Measurements from ENCODE around the gene LEMD1.
"Not testable (repeated sequence)": the region's sequence is repeated elsewhere in the genome, so short reads cannot be mapped to it uniquely, and the experiment has no call there.

LEMD1 gene

GRCh38 chr1:205404484-205404883 is 17.4 kb downstream of the LEMD1 start:
- H3K36me3 ChIP-seq (ENCODE audit: insufficient read depth, low read length); H3K4me3 ChIP-seq (ENCODE audit: low read length); H3K4me1 ChIP-seq (ENCODE audit: insufficient read depth, low read length); H3K27me3 ChIP-seq (ENCODE audit: insufficient read depth, low read length); H3K9me3 ChIP-seq (ENCODE audit: low read length); H2AFZ ChIP-seq (ENCODE audit: low read depth, low read length): not testable (repeated sequence)

GRCh38 chr1:205398586-205398985 is 23.3 kb downstream of the LEMD1 start:
- no peaks in the 10 kb centered on the region for H3K27me3 ChIP-seq (ENCODE audit: insufficient read depth, low read length)
- H3K9me3 ChIP-seq (ENCODE audit: low read length), result no peaks in the 10 kb centered on the region
- no peak overlapping the region for H3K4me3 ChIP-seq (ENCODE audit: low read length)
- H3K36me3 ChIP-seq (ENCODE audit: insufficient read depth, low read length), result no peaks in the 10 kb centered on the region
- H2AFZ ChIP-seq (ENCODE audit: low read depth, low read length), result no peak overlapping the region
- no peaks in the 10 kb centered on the region for H3K4me1 ChIP-seq (ENCODE audit: insufficient read depth, low read length)

- H3K4me3 ChIP-seq (ENCODE audit: low read length), result no peak overlapping the region
- no peaks in the 10 kb centered on the region for H3K9me3 ChIP-seq (ENCODE audit: low read length)
- H2AFZ ChIP-seq (ENCODE audit: low read depth, low read length), result no peak overlapping the region
- H3K4me1 ChIP-seq (ENCODE audit: insufficient read depth, low read length), result no peaks in the 10 kb centered on the region
- no peaks in the 10 kb centered on the region for H3K27me3 ChIP-seq (ENCODE audit: insufficient read depth, low read length)
- no peaks in the 10 kb centered on the region for H3K36me3 ChIP-seq (ENCODE audit: insufficient read depth, low read length)
These were observed 24.8 kb downstream of the LEMD1 start for GRCh38 chr1:205396967-205397616.

GRCh38 chr1:205395616-205396015 is 26.2 kb downstream of the LEMD1 start:
- Histone ChIP-seq H2AFZ (ENCODE audit: low read depth, low read length) (no peak overlapping the region), H3K36me3 (ENCODE audit: insufficient read depth, low read length) (no peaks in the 10 kb centered on the region), H3K9me3 (ENCODE audit: low read length) (no peaks in the 10 kb centered on the region), H3K4me3 (ENCODE audit: low read length) (no peak overlapping the region), H3K4me1 (ENCODE audit: insufficient read depth, low read length) (no peaks in the 10 kb centered on the region), H3K27me3 (ENCODE audit: insufficient read depth, low read length) (peaks cover 2% of the 10 kb centered on the region)

GRCh38 chr1:205392650-205393049 is 29.2 kb downstream of the LEMD1 start:
- no peaks in the 10 kb centered on the region for H3K9me3 ChIP-seq (ENCODE audit: low read length)
- no peaks in the 10 kb centered on the region for H3K36me3 ChIP-seq (ENCODE audit: insufficient read depth, low read length)
- H3K4me3 ChIP-seq (ENCODE audit: low read length), result no peak overlapping the region
- H3K27me3 ChIP-seq (ENCODE audit: insufficient read depth, low read length), result peaks cover 3% of the 10 kb centered on the region
- H2AFZ ChIP-seq (ENCODE audit: low read depth, low read length), result no peak overlapping the region
- no peaks in the 10 kb centered on the region for H3K4me1 ChIP-seq (ENCODE audit: insufficient read depth, low read length)

GRCh38 chr1:205391386-205391785 is 30.5 kb downstream of the LEMD1 start:
- no peak overlapping the region for H2AFZ ChIP-seq (ENCODE audit: low read depth, low read length)
- no peaks in the 10 kb centered on the region for H3K9me3 ChIP-seq (ENCODE audit: low read length)
- peaks cover 7% of the 10 kb centered on the region for H3K27me3 ChIP-seq (ENCODE audit: insufficient read depth, low read length)
- no peak overlapping the region for H3K4me3 ChIP-seq (ENCODE audit: low read length)
- H3K4me1 ChIP-seq (ENCODE audit: insufficient read depth, low read length), result no peaks in the 10 kb centered on the region
- H3K36me3 ChIP-seq (ENCODE audit: insufficient read depth, low read length), result no peaks in the 10 kb centered on the region

GRCh38 chr1:205387845-205388244 is 34.0 kb downstream of the LEMD1 start:
- Histone ChIP-seq H3K4me1 (ENCODE audit: insufficient read depth, low read length) (no peaks in the 10 kb centered on the region), H3K9me3 (ENCODE audit: low read length) (no peaks in the 10 kb centered on the region), H2AFZ (ENCODE audit: low read depth, low read length) (no peak overlapping the region), H3K4me3 (ENCODE audit: low read length) (no peak overlapping the region), H3K36me3 (ENCODE audit: insufficient read depth, low read length) (no peaks in the 10 kb centered on the region), H3K27me3 (ENCODE audit: insufficient read depth, low read length) (peaks cover 13% of the 10 kb centered on the region)

- not testable (repeated sequence) for H3K9me3 ChIP-seq (ENCODE audit: low read length); H3K27me3 ChIP-seq (ENCODE audit: insufficient read depth, low read length); H3K36me3 ChIP-seq (ENCODE audit: insufficient read depth, low read length); H3K4me1 ChIP-seq (ENCODE audit: insufficient read depth, low read length); H2AFZ ChIP-seq (ENCODE audit: low read depth, low read length); H3K4me3 ChIP-seq (ENCODE audit: low read length)
These were observed 38.9 kb downstream of the LEMD1 start for GRCh38 chr1:205382990-205383389.

GRCh38 chr1:205382561-205382960 is 39.3 kb downstream of the LEMD1 start:
- Histone ChIP-seq H3K4me1 (ENCODE audit: insufficient read depth, low read length) (no peaks in the 10 kb centered on the region), H2AFZ (ENCODE audit: low read depth, low read length) (no peak overlapping the region), H3K27me3 (ENCODE audit: insufficient read depth, low read length) (peaks cover 9% of the 10 kb centered on the region), H3K36me3 (ENCODE audit: insufficient read depth, low read length) (no peaks in the 10 kb centered on the region), H3K9me3 (ENCODE audit: low read length) (no peaks in the 10 kb centered on the region), H3K4me3 (ENCODE audit: low read length) (no peak overlapping the region)

GRCh38 chr1:205381305-205381704 is 40.6 kb downstream of the LEMD1 start:
- no peaks in the 10 kb centered on the region for H3K36me3 ChIP-seq (ENCODE audit: insufficient read depth, low read length)
- H3K9me3 ChIP-seq (ENCODE audit: low read length), result no peaks in the 10 kb centered on the region
- H3K4me3 ChIP-seq (ENCODE audit: low read length), result no peak overlapping the region
- no peaks in the 10 kb centered on the region for H3K4me1 ChIP-seq (ENCODE audit: insufficient read depth, low read length)
- H2AFZ ChIP-seq (ENCODE audit: low read depth, low read length), result no peak overlapping the region
- peaks cover 6% of the 10 kb centered on the region for H3K27me3 ChIP-seq (ENCODE audit: insufficient read depth, low read length)

- Histone ChIP-seq H2AFZ (ENCODE audit: low read depth, low read length) (no peak overlapping the region), H3K4me1 (ENCODE audit: insufficient read depth, low read length) (peaks cover 2% of the 10 kb centered on the region), H3K36me3 (ENCODE audit: insufficient read depth, low read length) (no peaks in the 10 kb centered on the region), H3K4me3 (ENCODE audit: low read length) (no peak overlapping the region), H3K27me3 (ENCODE audit: insufficient read depth, low read length) (peaks cover 6% of the 10 kb centered on the region), H3K9me3 (ENCODE audit: low read length) (no peaks in the 10 kb centered on the region)
These were observed 41.0 kb downstream of the LEMD1 start for GRCh38 chr1:205380882-205381281.

- no peaks in the 10 kb centered on the region for H3K36me3 ChIP-seq (ENCODE audit: insufficient read depth, low read length)
- H3K9me3 ChIP-seq (ENCODE audit: low read length), result no peaks in the 10 kb centered on the region
- H3K4me3 ChIP-seq (ENCODE audit: low read length), result no peak overlapping the region
- H3K27me3 ChIP-seq (ENCODE audit: insufficient read depth, low read length), result peaks cover 10% of the 10 kb centered on the region
- no peak overlapping the region for H2AFZ ChIP-seq (ENCODE audit: low read depth, low read length)
- H3K4me1 ChIP-seq (ENCODE audit: insufficient read depth, low read length), result peaks cover 8% of the 10 kb centered on the region
These were observed 42.8 kb downstream of the LEMD1 start for GRCh38 chr1:205379056-205379455.

- Histone ChIP-seq H3K36me3 (ENCODE audit: insufficient read depth, low read length) (no peaks in the 10 kb centered on the region), H3K4me1 (ENCODE audit: insufficient read depth, low read length) (peaks cover 16% of the 10 kb centered on the region), H3K4me3 (ENCODE audit: low read length) (no peak overlapping the region), H3K9me3 (ENCODE audit: low read length) (no peaks in the 10 kb centered on the region), H2AFZ (ENCODE audit: low read depth, low read length) (no peak overlapping the region), H3K27me3 (ENCODE audit: insufficient read depth, low read length) (peaks cover 20% of the 10 kb centered on the region)
These were observed 44.5 kb downstream of the LEMD1 start for GRCh38 chr1:205377355-205377754.

- H3K27me3 ChIP-seq (ENCODE audit: insufficient read depth, low read length), result peaks cover 20% of the 10 kb centered on the region
- no peaks in the 10 kb centered on the region for H3K9me3 ChIP-seq (ENCODE audit: low read length)
- no peak overlapping the region for H3K4me3 ChIP-seq (ENCODE audit: low read length)
- H3K36me3 ChIP-seq (ENCODE audit: insufficient read depth, low read length), result no peaks in the 10 kb centered on the region
- H3K4me1 ChIP-seq (ENCODE audit: insufficient read depth, low read length), result peaks cover 20% of the 10 kb centered on the region
- H2AFZ ChIP-seq (ENCODE audit: low read depth, low read length), result no peak overlapping the region
These were observed 45.1 kb downstream of the LEMD1 start for GRCh38 chr1:205376739-205377138.
